ENCODE data around the gene RAB35. TPM values are rescaled to one million over a fixed set of nuclear protein-coding genes. Genes with fewer than 3 reads are reported as not detected.

The RAB35 gene
- total and polyA plus RNA-seq, 9 of the 15 experiments (the other 6 are each of a cell fraction or from before 2014, with no cell fraction given) = 0.65 to 76.3 (median 38.9) TPM

DNA sequence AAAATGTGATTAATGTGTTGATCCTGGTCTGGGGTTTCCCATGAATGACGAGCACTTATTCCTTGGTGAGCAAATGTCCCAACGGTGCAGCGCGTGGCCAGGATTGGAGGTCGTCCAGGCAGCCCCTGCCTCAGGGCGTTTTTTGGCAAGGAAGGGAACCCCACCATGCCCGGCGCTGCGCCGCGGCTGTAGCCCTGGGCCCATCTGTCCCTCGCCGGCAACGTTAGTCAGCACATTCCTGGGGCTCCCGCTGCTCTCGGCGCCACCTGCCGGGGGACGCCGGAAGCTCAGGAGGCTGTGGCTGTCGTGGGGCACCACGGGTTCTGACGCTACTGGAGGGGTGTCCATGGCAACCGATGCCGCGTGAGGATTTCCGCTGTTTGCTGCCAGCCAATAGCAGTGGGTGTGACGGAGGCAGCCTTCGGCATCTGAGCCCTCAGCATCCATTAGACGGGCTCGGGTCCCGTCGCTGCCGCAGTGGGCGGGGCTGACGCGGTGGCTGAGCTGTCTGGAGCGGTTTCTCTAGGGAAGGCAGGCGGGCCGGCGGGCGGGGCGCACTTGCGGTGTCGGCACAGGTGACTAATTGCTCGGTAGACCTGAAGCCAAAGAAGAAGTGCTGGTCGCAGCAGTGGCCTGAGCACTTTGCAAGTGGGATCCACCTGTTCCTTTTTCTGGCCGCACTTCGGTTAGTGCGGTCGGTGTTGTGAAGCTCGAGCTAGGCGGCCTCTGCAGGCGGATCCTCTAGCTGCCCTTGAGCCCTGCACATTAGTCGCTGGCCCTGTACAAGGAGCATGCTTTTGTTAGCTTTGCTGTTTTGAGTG is 29.5 kb downstream of the RAB35 start (continued):
- no peak for TF ChIP-seq PBX2 (CRISPR knock-in tag; IDR thresholded peaks at IDR 0.05; ENCODE audit: low read depth)
- no peak for TF ChIP-seq PBX2 (tag; conservative IDR thresholded peaks at IDR 0.05; ENCODE audit: low read depth)
- TF ChIP-seq POLR2AphosphoS2 (IDR thresholded peaks at IDR 0.05; ENCODE audit: low read length) = no peak
- TF ChIP-seq, protein P1, sequence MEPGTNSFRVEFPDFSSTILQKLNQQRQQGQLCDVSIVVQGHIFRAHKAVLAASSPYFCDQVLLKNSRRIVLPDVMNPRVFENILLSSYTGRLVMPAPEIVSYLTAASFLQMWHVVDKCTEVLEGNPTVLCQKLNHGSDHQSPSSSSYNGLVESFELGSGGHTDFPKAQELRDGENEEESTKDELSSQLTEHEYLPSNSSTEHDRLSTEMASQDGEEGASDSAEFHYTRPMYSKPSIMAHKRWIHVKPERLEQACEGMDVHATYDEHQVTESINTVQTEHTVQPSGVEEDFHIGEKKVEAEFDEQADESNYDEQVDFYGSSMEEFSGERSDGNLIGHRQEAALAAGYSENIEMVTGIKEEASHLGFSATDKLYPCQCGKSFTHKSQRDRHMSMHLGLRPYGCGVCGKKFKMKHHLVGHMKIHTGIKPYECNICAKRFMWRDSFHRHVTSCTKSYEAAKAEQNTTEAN (CRISPR knock-in tag; IDR thresholded peaks at IDR 0.05) = peak; percentile 64; the same call in 1 of the 2 replicates
- peak in 1 of 2 experiments; percentile 42; a peak in 2 of 4 replicates for TF ChIP-seq TBL1XR1 (IDR thresholded peaks at IDR 0.05; ENCODE audit: low read length in 2 of 2)
- peak; percentile 48 for TF ChIP-seq NEUROD1 (IDR thresholded peaks at IDR 0.05; ENCODE audit: borderline replicate concordance, low read depth, low read length, partially characterized antibody)
- 0 out of 2 replicates have a peak, but pooled peaks have one; percentile 65 for TF ChIP-seq MIER1 (IDR thresholded peaks at IDR 0.05; ENCODE audit: low read depth)
- no peak for TF ChIP-seq NBN (IDR thresholded peaks at IDR 0.05; ENCODE audit: low read depth)
- peak; percentile 62; the same call in 1 of the 2 replicates for TF ChIP-seq ESRRA (IDR thresholded peaks at IDR 0.05; ENCODE audit: borderline replicate concordance, low read depth)
- TF ChIP-seq TRIM24 (IDR thresholded peaks at IDR 0.05) = peak in 1 of 2 experiments; percentile 19; a peak in 1 of 4 replicates
- peak; percentile 68 for TF ChIP-seq SAP30 (IDR thresholded peaks at IDR 0.05; ENCODE audit: borderline replicate concordance, insufficient read depth, low read depth, low read length, poor library complexity, severe bottlenecking)
- TF ChIP-seq MEIS2 (IDR thresholded peaks at IDR 0.05; ENCODE audit: partially characterized antibody) = peak; percentile 42
- TF ChIP-seq E4F1 (CRISPR knock-in tag; IDR thresholded peaks at IDR 0.05; ENCODE audit: borderline replicate concordance) = no peak
- peak; percentile 41 for TF ChIP-seq KDM5B (IDR thresholded peaks at IDR 0.05; ENCODE audit: insufficient replicate concordance, low read depth, low read length)
- peak; percentile 43 for TF ChIP-seq CBFA2T3 (IDR thresholded peaks at IDR 0.05)
- TF ChIP-seq AFF4 (CRISPR knock-in tag; IDR thresholded peaks at IDR 0.05) = 0 out of 2 replicates have a peak, but pooled peaks have one; percentile 63
